OCI-LY3 (cell line): ENCODE measurements around the gene CYP26B1.
"Not testable (repeated sequence)": the region's sequence is repeated elsewhere in the genome, so short reads cannot be mapped to it uniquely, and the experiment has no call there.

Experiments used
- H2AFZ ChIP-seq: fragments of 200-600, 300-600 bp; shearing (Covaris generic); 2 replicates; pipeline ENCODE4 v1.6.0; 2014; ENCODE audit warnings: antibody characterized with exemption, low read depth, low read length
- H3K27ac ChIP-seq: fragments of 200-600, 300-600 bp; sonication (generic); 2 replicates; pipeline ENCODE4 v1.5.1; 2014; ENCODE audit warnings: mild to moderate bottlenecking, low read length, moderate library complexity, mixed read lengths
- H3K27me3 ChIP-seq: fragments of 200-600, 300-600 bp; sonication (generic); 2 replicates; pipeline ENCODE4 v1.6.1; 2014; ENCODE audit warnings: low read depth, low read length, mixed read lengths
- H3K36me3 ChIP-seq: fragments of 200-600, 300-600 bp; sonication (generic); replicated peaks from 2 replicates; pipeline ENCODE3; 2014; ENCODE audit warnings: low read depth, low read length, mixed read lengths
- H3K4me1 ChIP-seq: fragments of 300-600, 200-600 bp; sonication (generic); 2 replicates; pipeline ENCODE4 v1.6.1; 2014; ENCODE audit warnings: low read length, mixed read lengths
- H3K4me2 ChIP-seq: fragments of 200-600, 300-600 bp; sonication (generic); 2 replicates; pipeline ENCODE4 v1.6.1; 2014; ENCODE audit warnings: low read length, mixed read lengths
- H3K4me3 ChIP-seq: fragments of 300-600, 200-600 bp; sonication (generic); 2 replicates; pipeline ENCODE4 v1.5.1; 2014; ENCODE audit warnings: antibody characterized with exemption, mild to moderate bottlenecking, low read length, moderate library complexity
- H3K79me2 ChIP-seq: fragments of 300-600, 200-600 bp; shearing (Covaris generic); 2 replicates; pipeline ENCODE4 v1.6.1; 2014; ENCODE audit warnings: mild to moderate bottlenecking, low read length, mixed read lengths
- H3K9ac ChIP-seq: fragments of 300-600, 200-600 bp; shearing (Covaris generic); 2 replicates; pipeline ENCODE4 v1.6.0; 2014; ENCODE audit warnings: mild to moderate bottlenecking, low read length, moderate library complexity
- H3K9me3 ChIP-seq: fragments of 200-600, 300-600 bp; shearing (Covaris generic); 2 replicates; pipeline ENCODE4 v1.6.1; 2014; ENCODE audit warnings: low read length, mixed read lengths; ENCODE audit not compliant: insufficient read depth
- H4K20me1 ChIP-seq: fragments of 200-600, 300-600 bp; sonication (generic); 2 replicates; pipeline ENCODE4 v1.6.1; 2016; ENCODE audit warnings: low read length, mixed read lengths; ENCODE audit not compliant: insufficient read depth
- CTCF ChIP-seq: fragments of 200-600, 300-600 bp; sonication (generic); IDR thresholded peaks from 2 replicates; pipeline ENCODE4 v1.5.1; 2014; ENCODE audit warnings: antibody characterized with exemption, low read length, low read depth
- EZH2phosphoT487 ChIP-seq: fragments of 200-600 bp; shearing (Covaris generic); IDR thresholded peaks from 2 replicates; pipeline ENCODE4 v1.6.1; 2018; ENCODE audit warnings: antibody characterized with exemption, mixed run types, low read depth

Gene CYP26B1

GRCh38 chr2:72089028-72089427 is 58.6 kb downstream of the CYP26B1 start:
- TF ChIP-seq EZH2phosphoT487 (no peak), CTCF (no peak)
- Histone ChIP-seq H2AFZ (no peak overlapping the region), H3K4me3 (no peak overlapping the region), H3K4me1 (no peaks in the 10 kb centered on the region), H3K36me3 (no peaks in the 10 kb centered on the region), H3K4me2 (no peak overlapping the region), H3K9ac (no peak overlapping the region), H3K9me3 (no peaks in the 10 kb centered on the region), H4K20me1 (no peaks in the 10 kb centered on the region), H3K27ac (no peak overlapping the region), H3K79me2 (no peaks in the 10 kb centered on the region), H3K27me3 (no peaks in the 10 kb centered on the region)

DNA sequence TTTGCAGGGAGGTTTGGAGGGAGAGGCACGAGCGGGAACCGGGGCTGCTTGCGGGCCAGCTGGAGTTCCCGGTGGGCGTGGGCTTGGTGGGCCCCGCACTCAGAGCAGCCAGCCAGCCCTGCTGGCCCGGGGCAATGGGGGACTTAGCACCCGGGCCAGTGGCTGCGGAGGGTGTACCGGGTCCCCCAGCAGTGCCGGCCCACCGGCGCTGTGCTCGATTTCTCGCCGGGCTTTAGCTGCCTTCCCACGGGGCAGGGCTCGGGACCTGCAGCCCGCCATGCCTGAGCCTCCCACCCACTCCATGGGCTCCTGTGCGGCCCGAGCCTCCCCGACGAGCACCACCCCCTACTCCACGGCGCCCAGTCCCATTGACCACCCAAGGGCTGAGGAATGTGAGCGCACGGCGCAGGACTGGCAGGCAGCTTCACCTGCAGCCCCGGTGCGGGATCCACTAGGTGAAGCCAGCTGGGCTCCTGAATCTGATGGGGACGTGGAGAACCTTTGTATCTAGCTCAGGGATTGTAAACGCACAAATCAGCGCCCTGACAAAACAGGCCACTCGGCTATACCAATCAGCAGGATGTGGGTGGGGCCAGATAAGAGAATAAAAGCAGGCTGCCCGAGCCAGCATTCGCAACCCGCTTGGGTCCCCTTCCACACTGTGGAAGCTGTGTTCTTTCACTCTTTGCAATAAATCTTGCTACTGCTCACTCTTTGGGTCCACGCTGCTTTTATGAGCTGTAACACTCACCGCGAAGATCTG is 60.6 kb downstream of the CYP26B1 start:
- not testable (repeated sequence) for H4K20me1 ChIP-seq, H3K4me3 ChIP-seq, H3K9me3 ChIP-seq, H3K4me2 ChIP-seq, H3K27ac ChIP-seq, H3K27me3 ChIP-seq, H2AFZ ChIP-seq, H3K36me3 ChIP-seq, H3K79me2 ChIP-seq, H3K9ac ChIP-seq, H3K4me1 ChIP-seq

- H3K4me1 ChIP-seq = no peaks in the 10 kb centered on the region
Observed at GRCh38 chr2:72085513-72085912, 62.1 kb downstream of the CYP26B1 start.

DNA sequence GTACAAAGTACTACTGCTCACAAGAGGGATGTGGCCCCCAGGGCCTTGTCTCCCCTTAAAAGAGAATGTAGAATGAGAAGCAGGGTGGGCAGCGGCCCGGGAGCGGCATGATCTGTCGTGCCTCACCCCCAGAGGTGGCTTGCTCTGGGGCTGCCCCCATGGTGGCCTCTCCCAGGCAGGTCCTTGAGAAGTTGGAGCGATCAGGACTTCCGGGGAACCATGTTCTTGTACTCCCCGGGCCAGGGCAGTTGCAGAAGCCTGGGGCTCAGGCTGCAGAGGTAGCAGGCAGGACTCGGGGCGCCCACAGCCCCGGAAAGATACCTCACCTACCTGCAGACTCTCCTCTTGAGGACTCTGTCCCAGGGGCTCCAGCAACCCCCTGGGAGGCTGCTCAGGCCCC is 62.6 kb downstream of the CYP26B1 start:
- no peak for TF ChIP-seq EZH2phosphoT487
- TF ChIP-seq CTCF = no peak
- H4K20me1 ChIP-seq = no peaks in the 10 kb centered on the region

More at GRCh38 chr2:72085513-72085912, 62.1 kb downstream of the CYP26B1 start:
- Histone ChIP-seq H2AFZ (no peak overlapping the region), H4K20me1 (no peaks in the 10 kb centered on the region), H3K27ac (no peak overlapping the region), H3K9me3 (no peaks in the 10 kb centered on the region), H3K4me3 (no peak overlapping the region), H3K9ac (no peak overlapping the region), H3K79me2 (no peaks in the 10 kb centered on the region), H3K27me3 (no peaks in the 10 kb centered on the region), H3K36me3 (no peaks in the 10 kb centered on the region), H3K4me2 (no peak overlapping the region)
- no peak for TF ChIP-seq CTCF
- TF ChIP-seq EZH2phosphoT487 = no peak

More for the DNA sequence above, 62.6 kb downstream of the CYP26B1 start:
- Histone ChIP-seq H3K9ac (no peak overlapping the region), H3K9me3 (no peaks in the 10 kb centered on the region), H3K79me2 (no peaks in the 10 kb centered on the region), H3K4me2 (no peak overlapping the region), H3K4me3 (no peak overlapping the region), H3K36me3 (no peaks in the 10 kb centered on the region), H3K27ac (no peak overlapping the region), H3K27me3 (no peaks in the 10 kb centered on the region), H3K4me1 (no peaks in the 10 kb centered on the region), H2AFZ (no peak overlapping the region)
